Spleen (tissue), 11 donors: Measurements from ENCODE around the gene FBN1. TPM values are rescaled to one million over a fixed set of nuclear protein-coding genes. Genes with fewer than 3 reads are reported as not detected.

ENCODE experiments used
- DNase-seq: peaks from one replicate; pipeline ENCODE4 v3.0.0-alpha.2; 2020
- H3K27ac ChIP-seq, 8 donors: fragments of 200-600 bp; sonication (generic) in 7 of 8; 1 replicate in 4 of 8; 2 replicates in 4 of 8; pipeline versions ENCODE4 v1.5.0 to v1.8.0; 2016 to 2021; ENCODE audit warnings: inconsistent platforms in 4 of 8, mild to moderate bottlenecking in 4 of 8, moderate library complexity in 1 of 8
- H3K27me3 ChIP-seq, 7 donors: fragments of 200-600 bp; sonication (generic) in 6 of 7; replicated peaks in 1 of 7; 1 replicate in 4 of 7; 2 replicates in 3 of 7; pipeline versions ENCODE4 v1.5.0 to v1.8.0; 2016 to 2021; ENCODE audit warnings: inconsistent platforms in 3 of 7, mild to moderate bottlenecking in 1 of 7
- H3K36me3 ChIP-seq, 6 donors: fragments of 200-600 bp; sonication (generic) in 5 of 6; 1 replicate in 4 of 6; 2 replicates in 2 of 6; pipeline versions ENCODE4 v1.5.0 to v1.8.0; 2016 to 2021; ENCODE audit warnings: inconsistent platforms in 2 of 6
- H3K4me1 ChIP-seq, 6 donors: fragments of 200-600 bp; sonication (generic) in 5 of 6; 1 replicate in 3 of 6; 2 replicates in 3 of 6; pipeline versions ENCODE4 v1.5.0 to v1.8.0; 2016 to 2021; ENCODE audit warnings: inconsistent platforms in 3 of 6
- H3K4me3 ChIP-seq, 8 donors: fragments of 200-600 bp; sonication (generic) in 7 of 8; 1 replicate in 4 of 8; 2 replicates in 4 of 8; pipeline versions ENCODE4 v1.5.0 to v1.8.0; 2016 to 2021; ENCODE audit warnings: inconsistent platforms in 4 of 8, mild to moderate bottlenecking in 4 of 8, moderate library complexity in 2 of 8
- H3K9me3 ChIP-seq, 8 donors: fragments of 200-600 bp; sonication (generic) in 7 of 8; 1 replicate in 4 of 8; 2 replicates in 4 of 8; pipeline versions ENCODE4 v1.5.0 to v1.8.0; 2016 to 2021; ENCODE audit warnings: inconsistent platforms in 4 of 8
- POLR2A ChIP-seq, 3 donors: fragments of 450-650 bp; IDR thresholded peaks; one replicate each; pipeline ENCODE4 v1.5.1; 2017; ENCODE audit warnings: antibody characterized with exemption in 3 of 3, mild to moderate bottlenecking in 1 of 3
- POLR2AphosphoS5 ChIP-seq, 3 donors: sonication (generic); formaldehyde crosslinking; IDR thresholded peaks; one replicate each; pipeline ENCODE4 v1.5.1; 2017; ENCODE audit warnings: antibody characterized with exemption in 3 of 3
- WGBS, 5 donors: extraction: QIAGEN DNeasy Blood & Tissue Kit in 3 of 5; methylation state at CpG; one replicate each; pipeline versions ENCODE4 v1.1.5 to v1.1.7; 2013 to 2018; 5-methylcytosine and 5-hydroxymethylcytosine counted together
- intact Hi-C: fragments of 100-400 bp; cut with DNase I; formaldehyde crosslinking; loops from one replicate; pipeline ENCODE4 v1.15.0; 2023; ENCODE audit warnings: low total_unique reads
- polyA plus RNA-seq, 3 donors: library from polyadenylated mRNA; stranded (reverse); fragments of 200-250 nt; gene quantifications; one replicate each; pipeline ENCODE4 v1.2.1, GENCODE V29; 2013
- total RNA-seq, 7 donors: library from RNA; depleted of rRNA in 3 of 7; stranded (reverse); fragments of >200 nt in 3 of 7; fragmentation: NEBNext Ultra II Directional in 4 of 7; extraction: Animal tissue kit (Norgen Biotek cat#: 25700) in 4 of 7; gene quantifications; one replicate each; pipeline versions ENCODE4 v1.1.0 to v1.2.1, GENCODE V29; 2016 to 2021
- TF ChIP-seq, protein P1 (sequence below), 11 experiments: fragments of 200-600 bp in 7 of 11; fragments of 450-650 bp in 4 of 11; sonication (generic) in 4 of 11; IDR thresholded peaks in 8 of 11; conservative IDR thresholded peaks in 3 of 11; 1 replicate in 7 of 11; 2 replicates in 4 of 11; pipeline versions ENCODE4 v1.4.0 to v1.8.0; 2016 to 2021; ENCODE audit warnings: antibody characterized with exemption in 11 of 11, inconsistent platforms in 4 of 11, mild to moderate bottlenecking in 1 of 11
- donor health status: healthy with polysubstance abuse.
- donor health status: DM: no; HTN: no; CAD: no; lungs with moderate emphysema.
- donor health status: DM: no; HTN: no; CAD: no.
- donor health status: Bipolar disorder and iron deficiency.
- donor health status: healthy.
- donor health status: DM: no; HTN: no; CAD: no.
- donor health status: DM: yes; HTN: yes; CAD: no.

FBN1 gene
- total and polyA plus RNA-seq, 10 donors = 3.2 to 139 (median 45.4) TPM

DNA sequence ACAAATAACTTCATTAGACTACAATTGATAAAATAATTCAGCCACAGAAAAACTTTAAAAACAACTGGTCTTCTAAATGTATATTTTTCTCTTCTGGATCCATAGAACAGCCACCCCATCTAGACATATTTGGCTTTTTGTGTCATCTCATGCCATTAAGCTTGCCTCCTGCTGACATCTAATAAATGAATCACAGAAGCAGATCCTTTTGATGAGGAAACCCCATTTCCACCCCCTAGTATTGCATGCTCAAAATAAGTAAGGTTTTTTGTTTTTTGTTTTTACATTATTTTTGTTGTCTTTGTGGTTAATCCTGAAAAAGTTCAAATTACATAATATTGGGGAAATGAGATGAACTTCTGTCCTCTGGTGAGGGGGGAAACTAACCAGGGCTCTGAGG, 219.5 kb downstream of the FBN1 start:
- Histone ChIP-seq H3K36me3 (peaks cover 0 to 93% (median 19%) of the 10 kb centered on the region in 6 donors), H3K27me3 (no peaks in the 10 kb centered on the region), H3K4me1 (no peaks in the 10 kb centered on the region), H3K27ac (no peak overlapping the region), H3K9me3 (no peaks in the 10 kb centered on the region), H3K4me3 (no peak overlapping the region)
- intact Hi-C loops = no loop called here
- DNase-seq = no peak
- TF ChIP-seq POLR2AphosphoS5 (IDR thresholded peaks at IDR 0.05) = no peak
- TF ChIP-seq, protein P1, sequence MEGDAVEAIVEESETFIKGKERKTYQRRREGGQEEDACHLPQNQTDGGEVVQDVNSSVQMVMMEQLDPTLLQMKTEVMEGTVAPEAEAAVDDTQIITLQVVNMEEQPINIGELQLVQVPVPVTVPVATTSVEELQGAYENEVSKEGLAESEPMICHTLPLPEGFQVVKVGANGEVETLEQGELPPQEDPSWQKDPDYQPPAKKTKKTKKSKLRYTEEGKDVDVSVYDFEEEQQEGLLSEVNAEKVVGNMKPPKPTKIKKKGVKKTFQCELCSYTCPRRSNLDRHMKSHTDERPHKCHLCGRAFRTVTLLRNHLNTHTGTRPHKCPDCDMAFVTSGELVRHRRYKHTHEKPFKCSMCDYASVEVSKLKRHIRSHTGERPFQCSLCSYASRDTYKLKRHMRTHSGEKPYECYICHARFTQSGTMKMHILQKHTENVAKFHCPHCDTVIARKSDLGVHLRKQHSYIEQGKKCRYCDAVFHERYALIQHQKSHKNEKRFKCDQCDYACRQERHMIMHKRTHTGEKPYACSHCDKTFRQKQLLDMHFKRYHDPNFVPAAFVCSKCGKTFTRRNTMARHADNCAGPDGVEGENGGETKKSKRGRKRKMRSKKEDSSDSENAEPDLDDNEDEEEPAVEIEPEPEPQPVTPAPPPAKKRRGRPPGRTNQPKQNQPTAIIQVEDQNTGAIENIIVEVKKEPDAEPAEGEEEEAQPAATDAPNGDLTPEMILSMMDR (IDR thresholded peaks at IDR 0.05 in 8 of 11, conservative IDR thresholded peaks at IDR 0.05 in 3 of 11) = no peak
- no peak for TF ChIP-seq POLR2A (IDR thresholded peaks at IDR 0.05)

DNA sequence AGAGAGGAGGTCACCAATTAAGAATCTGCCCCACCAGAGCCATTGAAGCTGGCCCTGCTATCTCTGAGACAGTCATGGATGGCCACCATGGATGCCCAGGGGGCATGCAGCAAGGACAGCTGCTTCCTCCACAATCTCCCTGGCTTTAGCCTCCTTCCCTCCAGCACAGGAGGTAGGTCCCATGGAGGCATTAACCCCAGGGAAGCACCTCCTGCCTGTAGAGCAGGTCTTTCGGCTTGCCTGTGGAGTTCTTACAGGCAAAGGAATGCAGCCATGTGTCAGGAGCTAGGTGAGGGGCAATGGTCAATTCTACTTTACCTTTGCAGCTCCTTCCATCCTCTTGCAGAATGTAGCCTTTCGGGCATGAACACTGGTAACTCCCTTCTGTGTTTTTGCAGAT, 220.5 kb downstream of the FBN1 start:
- Histone ChIP-seq H3K36me3 (peaks cover 0 to 93% (median 19%) of the 10 kb centered on the region in 6 donors), H3K4me1 (no peaks in the 10 kb centered on the region), H3K27ac (no peak overlapping the region), H3K27me3 (no peaks in the 10 kb centered on the region), H3K4me3 (no peak overlapping the region), H3K9me3 (no peaks in the 10 kb centered on the region)
- TF ChIP-seq POLR2AphosphoS5 (IDR thresholded peaks at IDR 0.05) (no peak), POLR2A (IDR thresholded peaks at IDR 0.05) (no peak)
- TF ChIP-seq, protein P1 (IDR thresholded peaks at IDR 0.05 in 8 of 11, conservative IDR thresholded peaks at IDR 0.05 in 3 of 11) = no peak
- 92 to 100% (median 95%) methylated on average over 2 of the region's 2 CpGs for WGBS, 5 donors
- intact Hi-C loops = no loop called here
- no peak for DNase-seq

DNA sequence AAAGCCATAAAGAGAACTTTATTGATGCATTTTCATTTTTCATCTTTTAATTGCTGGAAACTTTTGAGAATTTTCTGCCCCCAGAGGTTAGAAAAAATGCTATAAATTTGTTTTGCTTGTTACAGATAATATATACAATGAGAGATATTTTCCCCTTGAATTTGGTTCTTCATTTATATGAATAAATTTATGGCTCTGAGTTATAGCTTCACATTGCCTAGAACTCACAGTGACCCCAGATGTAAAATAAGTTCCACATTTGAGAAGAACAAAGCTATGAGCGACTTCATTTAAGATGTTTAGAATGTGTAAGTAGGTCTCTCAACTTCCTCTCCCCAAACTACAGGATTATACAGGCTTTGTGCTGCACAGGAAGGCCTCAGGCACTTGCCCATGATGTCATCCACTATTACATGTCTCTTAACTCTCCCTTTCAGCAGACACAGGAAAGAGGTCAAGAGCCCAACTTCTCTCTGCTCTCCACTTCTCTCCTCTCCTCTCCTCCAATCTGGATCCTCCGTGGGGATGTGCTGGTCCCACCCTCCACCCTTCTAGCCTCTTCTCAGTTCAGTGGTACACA, 221.5 kb downstream of the FBN1 start:
- H3K4me3 ChIP-seq = no peak overlapping the region
- DNase-seq = no peak
- 67 to 83% (median 77%) methylated on average over 2 of the region's 2 CpGs for WGBS, 5 donors
- no peak overlapping the region for H3K27ac ChIP-seq
- no peaks in the 10 kb centered on the region for H3K9me3 ChIP-seq
- no peak for TF ChIP-seq POLR2A (IDR thresholded peaks at IDR 0.05)
- no peaks in the 10 kb centered on the region for H3K4me1 ChIP-seq
- intact Hi-C loops = no loop called here
- no peaks in the 10 kb centered on the region for H3K27me3 ChIP-seq
- H3K36me3 ChIP-seq = peaks cover 0 to 93% (median 19%) of the 10 kb centered on the region in 6 donors

DNA sequence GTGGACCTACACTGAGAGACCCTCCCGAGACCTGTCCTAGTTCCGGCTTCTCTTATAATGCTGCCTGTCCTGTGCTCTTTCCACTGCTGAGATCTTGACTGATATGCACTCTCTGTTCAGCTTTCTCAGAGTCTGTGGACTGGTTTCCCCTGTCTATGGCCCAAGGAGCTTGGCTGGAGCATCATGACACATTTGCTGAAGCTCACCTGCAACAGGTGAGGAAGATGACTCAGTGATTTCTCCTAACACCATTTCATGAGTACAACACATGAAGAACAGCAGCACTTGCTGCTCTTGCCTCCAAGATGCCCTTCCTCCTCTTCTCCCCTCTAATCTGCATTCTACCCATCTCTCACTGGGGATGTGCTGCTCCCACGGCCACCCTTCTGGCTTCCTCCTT, 222.2 kb downstream of the FBN1 start:
- Histone ChIP-seq H3K27ac (no peak overlapping the region), H3K4me3 (no peak overlapping the region), H3K9me3 (no peaks in the 10 kb centered on the region), H3K36me3 (peaks cover 0 to 93% (median 19%) of the 10 kb centered on the region in 6 donors), H3K27me3 (no peaks in the 10 kb centered on the region), H3K4me1 (no peaks in the 10 kb centered on the region)
- DNase-seq = no peak
- 84 to 96% (median 90%) methylated on average over 3 of the region's 3 CpGs for WGBS, 5 donors
- TF ChIP-seq POLR2A (IDR thresholded peaks at IDR 0.05) (no peak), POLR2AphosphoS5 (IDR thresholded peaks at IDR 0.05) (no peak)
- TF ChIP-seq, protein P1 (IDR thresholded peaks at IDR 0.05 in 8 of 11, conservative IDR thresholded peaks at IDR 0.05 in 3 of 11) = no peak
- intact Hi-C loops = no loop called here

DNA sequence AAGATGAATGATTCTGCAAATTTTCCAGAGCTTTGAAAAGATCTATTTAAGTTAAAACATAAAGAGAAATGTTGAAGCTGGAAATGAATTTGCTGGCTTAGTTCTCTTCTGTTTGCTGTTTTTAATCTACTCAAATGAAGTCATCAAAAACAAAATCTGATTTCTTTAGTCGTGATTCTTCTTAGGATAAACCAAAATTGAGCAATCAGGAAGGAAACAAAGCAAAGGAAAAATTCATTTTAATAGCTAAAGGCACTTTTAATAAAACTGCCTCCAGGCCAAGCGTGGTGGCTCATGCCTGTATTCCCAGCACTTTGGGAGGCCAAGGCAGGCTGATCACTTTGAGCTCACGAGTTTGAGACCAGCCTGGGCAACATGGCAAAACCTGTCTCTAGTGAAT, 223.1 kb downstream of the FBN1 start:
- DNase-seq = no peak
- intact Hi-C loops = no loop called here
- TF ChIP-seq POLR2A (IDR thresholded peaks at IDR 0.05) = no peak
- TF ChIP-seq, protein P1 (IDR thresholded peaks at IDR 0.05 in 8 of 11, conservative IDR thresholded peaks at IDR 0.05 in 3 of 11) = no peak
- no peak for TF ChIP-seq POLR2AphosphoS5 (IDR thresholded peaks at IDR 0.05)
- Histone ChIP-seq H3K4me3 (no peak overlapping the region), H3K27me3 (no peaks in the 10 kb centered on the region), H3K4me1 (no peaks in the 10 kb centered on the region), H3K36me3 (peaks cover 0 to 89% (median 14%) of the 10 kb centered on the region in 6 donors), H3K9me3 (no peaks in the 10 kb centered on the region), H3K27ac (no peak overlapping the region)
- 36 to 49% (median 40%) methylated on average over 3 of the region's 3 CpGs for WGBS, 5 donors
